Loucy (cell line): Measurements from ENCODE around the gene EBLN1.

ENCODE experiments used
- H2AFZ ChIP-seq: fragments of 200-600 bp; sonication (generic); 2 replicates; pipeline ENCODE4 v1.6.0; 2016; ENCODE audit warnings: antibody characterized with exemption, mild to moderate bottlenecking, low read length, moderate library complexity
- H3F3A ChIP-seq: fragments of 200-600 bp; 2 replicates; pipeline ENCODE4 v1.6.0; 2016; ENCODE audit warnings: antibody characterized with exemption, low read depth, mild to moderate bottlenecking
- H3K27me3 ChIP-seq: fragments of 200-600 bp; sonication (generic); 2 replicates; pipeline ENCODE4 v1.6.1; 2014; ENCODE audit warnings: low read length, mild to moderate bottlenecking; ENCODE audit not compliant: insufficient read depth, poor library complexity, severe bottlenecking
- H3K36me3 ChIP-seq: fragments of 200-600 bp; sonication (generic); 2 replicates; pipeline ENCODE4 v1.6.1; 2016; ENCODE audit warnings: low read length; ENCODE audit not compliant: insufficient read depth
- H3K4me1 ChIP-seq: fragments of 200-600 bp; sonication (generic); 2 replicates; pipeline ENCODE4 v1.5.1; 2014; ENCODE audit warnings: low read length, mild to moderate bottlenecking; ENCODE audit not compliant: insufficient read depth, poor library complexity, severe bottlenecking
- H3K4me2 ChIP-seq: fragments of 200-600 bp; sonication (generic); 2 replicates; pipeline ENCODE4 v1.6.0; 2014; ENCODE audit warnings: antibody characterized with exemption, low read length, low read depth, mild to moderate bottlenecking; ENCODE audit not compliant: poor library complexity, severe bottlenecking
- H3K4me3 ChIP-seq: fragments of 200-600 bp; sonication (generic); 2 replicates; pipeline ENCODE4 v1.5.1; 2014; ENCODE audit warnings: low read length, mild to moderate bottlenecking, mixed read lengths; ENCODE audit not compliant: poor library complexity, severe bottlenecking
- H3K79me2 ChIP-seq: fragments of 200-600 bp; sonication (generic); 2 replicates; pipeline ENCODE4 v1.6.1; 2014; ENCODE audit warnings: low read length; ENCODE audit not compliant: insufficient read depth
- H3K9ac ChIP-seq: fragments of 200-600 bp; sonication (generic); 2 replicates; pipeline ENCODE4 v1.6.0; 2014; ENCODE audit warnings: mild to moderate bottlenecking, low read depth, low read length, moderate library complexity; ENCODE audit not compliant: poor library complexity, severe bottlenecking
- H3K9me2 ChIP-seq: fragments of 200-600 bp; sonication (generic); replicated peaks from 2 replicates; pipeline ENCODE4 v1.6.1; 2016; ENCODE audit warnings: low read depth, low read length, mixed read lengths
- H3K9me3 ChIP-seq: fragments of 200-600 bp; sonication (generic); 2 replicates; pipeline ENCODE4 v1.6.1; 2014; ENCODE audit warnings: mild to moderate bottlenecking, antibody characterized with exemption, low read length, low read depth; ENCODE audit not compliant: insufficient read depth
- H4K20me1 ChIP-seq: fragments of 200-600 bp; sonication (generic); 2 replicates; pipeline ENCODE4 v1.6.0; 2014; ENCODE audit warnings: antibody characterized with exemption, low read length, mild to moderate bottlenecking; ENCODE audit not compliant: insufficient read depth, poor library complexity, severe bottlenecking
- EZH2phosphoT487 ChIP-seq: fragments of 200-600 bp; IDR thresholded peaks from 2 replicates; pipeline ENCODE4 v1.6.1; 2018; ENCODE audit warnings: antibody characterized with exemption, mild to moderate bottlenecking, moderate library complexity, borderline replicate concordance
- TF ChIP-seq, protein P1 (sequence below): fragments of 200-600 bp; sonication (generic); conservative IDR thresholded peaks from 2 replicates; pipeline ENCODE4 v1.5.1; 2014; ENCODE audit warnings: mild to moderate bottlenecking, antibody characterized with exemption, low read length

EBLN1 gene

DNA sequence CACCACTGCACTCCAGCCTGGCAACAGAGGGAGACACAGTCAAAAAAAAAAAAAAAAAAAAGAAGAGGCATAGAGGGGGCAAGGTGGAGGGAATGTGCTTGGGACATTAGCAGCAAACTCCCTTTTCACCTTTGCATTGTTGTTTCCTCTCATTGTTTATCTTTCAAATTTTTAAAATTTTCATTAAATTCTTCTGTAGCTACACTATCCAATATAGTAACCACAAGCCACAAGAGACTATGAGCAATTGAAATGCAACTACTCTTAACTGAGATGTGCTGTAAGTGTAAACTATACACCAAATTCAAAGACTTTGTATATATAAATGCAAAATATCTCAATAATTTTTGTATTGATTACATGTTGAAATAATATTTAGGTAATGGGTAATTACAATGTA lies 43.4 kb downstream of the EBLN1 start:
- H3K4me3 ChIP-seq, result no peak overlapping the region
- H3K9me2 ChIP-seq, result no peaks in the 10 kb centered on the region
- no peak overlapping the region for H3K9ac ChIP-seq
- H3F3A ChIP-seq, result no peaks in the 10 kb centered on the region
- H3K4me1 ChIP-seq, result no peaks in the 10 kb centered on the region
- no peaks in the 10 kb centered on the region for H3K79me2 ChIP-seq
- no peak overlapping the region for H3K4me2 ChIP-seq
- H4K20me1 ChIP-seq, result no peaks in the 10 kb centered on the region
- no peaks in the 10 kb centered on the region for H3K27me3 ChIP-seq
- no peaks in the 10 kb centered on the region for H3K36me3 ChIP-seq
- no peak overlapping the region for H2AFZ ChIP-seq
- 0 out of 2 replicates have a peak, but pooled peaks cover 6% of the 10 kb centered on the region for H3K9me3 ChIP-seq
- TF ChIP-seq, protein P1, sequence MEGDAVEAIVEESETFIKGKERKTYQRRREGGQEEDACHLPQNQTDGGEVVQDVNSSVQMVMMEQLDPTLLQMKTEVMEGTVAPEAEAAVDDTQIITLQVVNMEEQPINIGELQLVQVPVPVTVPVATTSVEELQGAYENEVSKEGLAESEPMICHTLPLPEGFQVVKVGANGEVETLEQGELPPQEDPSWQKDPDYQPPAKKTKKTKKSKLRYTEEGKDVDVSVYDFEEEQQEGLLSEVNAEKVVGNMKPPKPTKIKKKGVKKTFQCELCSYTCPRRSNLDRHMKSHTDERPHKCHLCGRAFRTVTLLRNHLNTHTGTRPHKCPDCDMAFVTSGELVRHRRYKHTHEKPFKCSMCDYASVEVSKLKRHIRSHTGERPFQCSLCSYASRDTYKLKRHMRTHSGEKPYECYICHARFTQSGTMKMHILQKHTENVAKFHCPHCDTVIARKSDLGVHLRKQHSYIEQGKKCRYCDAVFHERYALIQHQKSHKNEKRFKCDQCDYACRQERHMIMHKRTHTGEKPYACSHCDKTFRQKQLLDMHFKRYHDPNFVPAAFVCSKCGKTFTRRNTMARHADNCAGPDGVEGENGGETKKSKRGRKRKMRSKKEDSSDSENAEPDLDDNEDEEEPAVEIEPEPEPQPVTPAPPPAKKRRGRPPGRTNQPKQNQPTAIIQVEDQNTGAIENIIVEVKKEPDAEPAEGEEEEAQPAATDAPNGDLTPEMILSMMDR, result no peak
- no peak for TF ChIP-seq EZH2phosphoT487

DNA sequence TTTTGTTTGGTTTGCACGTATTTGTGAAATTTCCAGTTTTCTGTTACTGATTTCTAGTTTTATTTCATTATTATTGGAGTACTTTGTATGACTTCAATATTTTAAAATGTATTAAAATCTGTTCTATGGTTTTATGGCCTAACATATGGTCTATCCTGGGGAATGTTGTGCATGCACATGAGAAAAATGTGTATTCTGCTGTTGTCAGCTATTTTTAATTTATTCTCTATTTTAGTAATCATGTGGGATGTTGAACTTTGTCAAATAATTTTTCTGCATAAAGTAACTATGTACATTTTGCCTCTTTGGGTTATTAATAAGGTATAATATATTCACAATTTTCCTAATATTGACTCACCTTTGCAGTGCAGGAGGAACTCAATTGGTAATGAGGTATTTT lies 46.7 kb downstream of the EBLN1 start:
- H3K9me3 ChIP-seq, result 0 out of 2 replicates have a peak, but pooled peaks cover 6% of the 10 kb centered on the region
- TF ChIP-seq, protein P1, result no peak
- no peak for TF ChIP-seq EZH2phosphoT487
- H3K9ac ChIP-seq, result no peak overlapping the region
- H2AFZ ChIP-seq, result no peak overlapping the region
- H4K20me1 ChIP-seq, result no peaks in the 10 kb centered on the region
- H3K4me1 ChIP-seq, result peaks cover 4% of the 10 kb centered on the region
- H3K4me3 ChIP-seq, result no peak overlapping the region
- no peaks in the 10 kb centered on the region for H3F3A ChIP-seq
- no peaks in the 10 kb centered on the region for H3K79me2 ChIP-seq
- H3K36me3 ChIP-seq, result no peaks in the 10 kb centered on the region
- no peaks in the 10 kb centered on the region for H3K9me2 ChIP-seq
- H3K27me3 ChIP-seq, result no peaks in the 10 kb centered on the region
- no peak overlapping the region for H3K4me2 ChIP-seq

DNA sequence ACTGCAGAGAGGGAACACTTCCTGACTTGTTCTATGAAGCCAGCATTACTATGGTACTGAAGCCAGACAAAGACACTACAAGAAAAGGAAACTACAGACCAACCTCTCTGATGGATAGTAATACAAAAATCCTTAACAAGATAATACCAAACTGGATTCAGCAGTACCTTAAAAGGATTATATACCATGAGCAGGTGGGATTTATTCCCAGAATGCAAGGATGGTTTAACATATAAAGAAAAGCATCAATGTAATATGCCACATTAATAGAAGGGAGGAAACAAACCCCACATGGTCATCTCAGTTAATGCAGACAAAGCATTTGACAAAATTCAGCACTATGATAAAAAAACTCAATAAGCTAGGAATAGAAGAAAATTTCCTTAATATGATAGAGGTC lies 47.2 kb downstream of the EBLN1 start:
- Histone ChIP-seq H3K79me2 (no peaks in the 10 kb centered on the region), H4K20me1 (no peaks in the 10 kb centered on the region), H3K4me2 (no peak overlapping the region), H3K9me3 (0 out of 2 replicates have a peak, but pooled peaks cover 6% of the 10 kb centered on the region), H2AFZ (no peak overlapping the region), H3K4me1 (peaks cover 4% of the 10 kb centered on the region), H3K9me2 (no peaks in the 10 kb centered on the region), H3K9ac (no peak overlapping the region), H3K4me3 (no peak overlapping the region), H3K36me3 (no peaks in the 10 kb centered on the region), H3F3A (no peaks in the 10 kb centered on the region), H3K27me3 (no peaks in the 10 kb centered on the region)
- TF ChIP-seq EZH2phosphoT487, result no peak
- TF ChIP-seq, protein P1, result no peak
